Measurements from ENCODE around the gene APOA5. TPM values are rescaled to one million over a fixed set of nuclear protein-coding genes. Genes with fewer than 3 reads are reported as not detected.

Gene APOA5
- total RNA-seq, 1 experiment from 2014 or later = 0.20 TPM

GRCh38 chr11:116833816-116834534, 42.3 kb upstream of the APOA5 start (continued):
- TF ChIP-seq NR2C2 (CRISPR knock-in tag; IDR thresholded peaks at IDR 0.05) (no peak), STAT6 (CRISPR knock-in tag; conservative IDR thresholded peaks at IDR 0.05; ENCODE audit: low read depth) (no peak)

- ATAC-seq = no peak
- peaks cover 13% of the 10 kb centered on the region for H3K4me1 Mint-ChIP-seq
- H3K36me3 Mint-ChIP-seq = no peaks in the 10 kb centered on the region
- H3K27ac Mint-ChIP-seq = no peak overlapping the region
- CTCF ChIA-PET = interaction anchor here (6.0 kb wide), 1 partner anchor 43 kb away, joined by 358 read pairs; the partner anchor contains the start of genes APOA5 and ZPR1
- H3K9me3 Mint-ChIP-seq = peaks cover 3% of the 10 kb centered on the region; the same call in 1 of the 2 replicates
- TF ChIP-seq AR (CRISPR knock-in tag; IDR thresholded peaks at IDR 0.05) (no peak), MAX (CRISPR knock-in tag; IDR thresholded peaks at IDR 0.05) (no peak), USF1 (CRISPR knock-in tag; IDR thresholded peaks at IDR 0.05) (no peak), ZNF425 (CRISPR knock-in tag; conservative IDR thresholded peaks at IDR 0.05) (no peak), ZNF232 (CRISPR knock-in tag; IDR thresholded peaks at IDR 0.05) (no peak), ZNF219 (CRISPR knock-in tag; IDR thresholded peaks at IDR 0.05; ENCODE audit: borderline replicate concordance) (no peak), GTF2I (CRISPR knock-in tag; conservative IDR thresholded peaks at IDR 0.05) (no peak), FOXP4 (CRISPR knock-in tag; IDR thresholded peaks at IDR 0.05) (no peak), MLX (CRISPR knock-in tag; IDR thresholded peaks at IDR 0.05) (no peak), ZMAT4 (CRISPR knock-in tag; IDR thresholded peaks at IDR 0.05) (no peak)
- POLR2A ChIA-PET = no interaction called here
- DNase-seq (ENCODE audit: low spot score) = no peak
- H3K27me3 Mint-ChIP-seq (ENCODE audit: low read depth) = peaks cover 11% of the 10 kb centered on the region
- H3K4me3 Mint-ChIP-seq = no peak overlapping the region
Measured at GRCh38 chr11:116833491-116833815, 41.8 kb upstream of the APOA5 start.

Measured in WTC11 (cell line).